NCI-H524 (cell line): ENCODE data around the gene PPARG.

Experiments
- DNase-seq, 2 experiments: peaks; one replicate each; lab custom pipeline; 2025; lab: John Stamatoyannopoulos, UW

PPARG gene

GRCh38 chr3:12313519-12313918 lies 24.6 kb downstream of the PPARG start:
- no peak for DNase-seq

- no peak for DNase-seq
Observed at GRCh38 chr3:12316253-12316652, 27.4 kb downstream of the PPARG start.

GRCh38 chr3:12316729-12317351 lies 28.0 kb downstream of the PPARG start:
- DNase-seq, result no peak

GRCh38 chr3:12317914-12318313 lies 29.0 kb downstream of the PPARG start:
- DNase-seq, result no peak

- DNase-seq, result no peak
Observed at GRCh38 chr3:12318758-12319621, 30.1 kb downstream of the PPARG start.

GRCh38 chr3:12321015-12321414 lies 32.1 kb downstream of the PPARG start:
- no peak for DNase-seq

GRCh38 chr3:12323237-12323636 lies 34.4 kb downstream of the PPARG start:
- no peak for DNase-seq

GRCh38 chr3:12325586-12326515 lies 37.0 kb downstream of the PPARG start:
- no peak for DNase-seq

GRCh38 chr3:12327021-12327420 lies 38.2 kb downstream of the PPARG start:
- DNase-seq, result no peak

- no peak for DNase-seq
Observed at GRCh38 chr3:12328132-12328836, 39.4 kb downstream of the PPARG start.

GRCh38 chr3:12328837-12329462 lies 40.1 kb downstream of the PPARG start:
- DNase-seq, result no peak

GRCh38 chr3:12334786-12335185 lies 45.9 kb downstream of the PPARG start:
- no peak for DNase-seq

- no peak for DNase-seq
Observed at GRCh38 chr3:12335421-12335820, 46.6 kb downstream of the PPARG start.

- DNase-seq, result no peak
Observed at GRCh38 chr3:12336099-12336498, 47.2 kb downstream of the PPARG start.

- no peak for DNase-seq
Observed at GRCh38 chr3:12338595-12339546, 50.0 kb downstream of the PPARG start.

- no peak for DNase-seq
Observed at GRCh38 chr3:12339701-12340480, 51.0 kb downstream of the PPARG start.

GRCh38 chr3:12340506-12340905 lies 51.6 kb downstream of the PPARG start:
- DNase-seq, result no peak

GRCh38 chr3:12342151-12342550 lies 53.3 kb downstream of the PPARG start:
- no peak for DNase-seq

- DNase-seq, result no peak
Observed at GRCh38 chr3:12343047-12343501, 54.2 kb downstream of the PPARG start.
